CD1c-positive myeloid dendritic cell (primary cell): Measurements from ENCODE around the gene LENEP.

ENCODE experiments used
- DNase-seq: peaks from one replicate; pipeline ENCODE4 v3.0.0-alpha.2; 2016; ENCODE audit errors: extremely low spot score

Gene LENEP

GRCh38 chr1:154960446-154961136 is 32.8 kb upstream of the LENEP start:
- DNase-seq = no peak

GRCh38 chr1:154961207-154962155 is 31.9 kb upstream of the LENEP start, which contains the start of gene PYGO2:
Gene PYGO2 (minus strand): TSS chr1:154961782. CDS start chr1:154961576, 206 bp downstream.
- peak; percentile 81 for DNase-seq

GRCh38 chr1:154962156-154962749 is 31.1 kb upstream of the LENEP start:
- DNase-seq = no peak

- no peak for DNase-seq
These were observed 30.5 kb upstream of the LENEP start for GRCh38 chr1:154962795-154963330.

- no peak for DNase-seq
These were observed 29.7 kb upstream of the LENEP start for GRCh38 chr1:154963643-154964042.

GRCh38 chr1:154964359-154964758 is 29.0 kb upstream of the LENEP start:
- no peak for DNase-seq

GRCh38 chr1:154966111-154966510 is 27.3 kb upstream of the LENEP start:
- no peak for DNase-seq

GRCh38 chr1:154967331-154967950 is 25.9 kb upstream of the LENEP start:
- no peak for DNase-seq

GRCh38 chr1:154968731-154969130 is 24.7 kb upstream of the LENEP start:
- no peak for DNase-seq

- no peak for DNase-seq
These were observed 24.1 kb upstream of the LENEP start for GRCh38 chr1:154969246-154969645.

- no peak for DNase-seq
These were observed 23.4 kb upstream of the LENEP start for GRCh38 chr1:154969860-154970452.

- DNase-seq = peak; percentile 58
These were observed 22.6 kb upstream of the LENEP start, which contains the start of gene SHC1 for GRCh38 chr1:154970631-154971340. Gene SHC1 (minus strand): TSS chr1:154970747. CDS start chr1:154970526, 221 bp downstream.

GRCh38 chr1:154971341-154971998 is 21.9 kb upstream of the LENEP start:
- DNase-seq = peak; percentile 65

GRCh38 chr1:154972213-154972516 is 21.2 kb upstream of the LENEP start:
- DNase-seq = no peak

GRCh38 chr1:154972517-154973343 is 20.7 kb upstream of the LENEP start:
- DNase-seq = no peak

- DNase-seq = peak; percentile 96
These were observed 19.9 kb upstream of the LENEP start for GRCh38 chr1:154973344-154974101.

GRCh38 chr1:154974102-154974807 is 19.1 kb upstream of the LENEP start, which contains the start of gene CKS1B:
Gene CKS1B (plus strand): TSS chr1:154974681. CDS start chr1:154974746, 65 bp downstream.
- peak; percentile 100 for DNase-seq
